Right ventricle myocardium superior (tissue), 1 donor: ENCODE data around the gene LUC7L. TPM values are rescaled to one million over a fixed set of nuclear protein-coding genes. Genes with fewer than 3 reads are reported as not detected.
A peak's percentile ranks its signal among the peaks of the same experiment; 100 is the strongest.
"Not testable (repeated sequence)": the region's sequence is repeated elsewhere in the genome, so short reads cannot be mapped to it uniquely, and the experiment has no call there.

ENCODE experiments used
- ATAC-seq: fragments of 200-7000 bp; cut with Tn5 transposase; one replicate; pipeline ENCODE4 v1.9.1; 2020; ENCODE audit warnings: mild to moderate bottlenecking; ENCODE audit not compliant: poor library complexity
- DNase-seq: peaks from one replicate; pipeline ENCODE4 v3.0.0-alpha.2; 2020
- intact Hi-C: fragments of 100-400 bp; cut with DNase I; formaldehyde crosslinking; loops from one replicate; pipeline ENCODE4 v1.11.2; 2022
- total RNA-seq: library from RNA; stranded (reverse); fragmentation: NEBNext Ultra II Directional; extraction: Animal tissue kit (Norgen Biotek cat#: 25700); gene quantifications from one replicate; pipeline ENCODE4 v1.2.1, GENCODE V29; 2021
- donor health status: DM: no; HTN: yes; CAD: no; lungs with severe emphysema.

The LUC7L gene
- total RNA-seq, 1 donor from 2014 or later, result 25.0 TPM

GRCh38 chr16:265002-265529 lies 35.8 kb upstream of the LUC7L start:
- ATAC-seq, result no peak
- intact Hi-C loops, result no loop called here

DNA sequence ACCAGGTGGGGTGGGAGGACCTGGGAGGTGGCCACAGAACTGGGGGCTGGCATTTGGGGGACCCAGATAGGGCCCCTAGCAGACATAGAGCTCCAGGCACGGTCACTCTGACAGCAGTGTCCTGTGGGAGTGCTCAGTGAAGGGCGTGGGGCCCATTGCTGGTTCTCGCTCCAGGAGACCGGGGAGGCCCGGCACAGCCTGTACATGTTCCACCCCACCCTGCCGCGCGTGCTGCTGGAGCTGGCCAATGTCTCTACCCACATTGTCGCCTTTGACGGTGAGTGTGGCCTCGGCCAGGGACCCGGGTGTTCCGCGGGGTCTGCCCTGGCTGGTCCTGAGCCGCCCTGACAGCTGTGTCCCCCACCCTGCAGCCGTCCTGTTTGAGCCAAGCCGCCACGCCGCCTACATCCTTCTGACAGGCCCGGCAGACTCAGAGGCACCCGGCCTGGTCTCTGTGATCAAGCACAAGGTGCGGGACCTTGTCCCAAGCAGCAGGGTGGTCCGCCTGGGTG lies 35.2 kb upstream of the LUC7L start:
- intact Hi-C loops, result no loop called here
- ATAC-seq (no peak), DNase-seq (no peak)

More at GRCh38 chr16:265002-265529, 35.8 kb upstream of the LUC7L start:
- no peak for DNase-seq

- ATAC-seq, result no peak
These were observed 34.7 kb upstream of the LUC7L start for GRCh38 chr16:263944-264343.

GRCh38 chr16:263182-263774 lies 34.0 kb upstream of the LUC7L start:
- ATAC-seq, result no peak
- no peak for DNase-seq
- intact Hi-C loops, result no loop called here

More at GRCh38 chr16:263944-264343, 34.7 kb upstream of the LUC7L start:
- intact Hi-C loops, result no loop called here
- no peak for DNase-seq

DNA sequence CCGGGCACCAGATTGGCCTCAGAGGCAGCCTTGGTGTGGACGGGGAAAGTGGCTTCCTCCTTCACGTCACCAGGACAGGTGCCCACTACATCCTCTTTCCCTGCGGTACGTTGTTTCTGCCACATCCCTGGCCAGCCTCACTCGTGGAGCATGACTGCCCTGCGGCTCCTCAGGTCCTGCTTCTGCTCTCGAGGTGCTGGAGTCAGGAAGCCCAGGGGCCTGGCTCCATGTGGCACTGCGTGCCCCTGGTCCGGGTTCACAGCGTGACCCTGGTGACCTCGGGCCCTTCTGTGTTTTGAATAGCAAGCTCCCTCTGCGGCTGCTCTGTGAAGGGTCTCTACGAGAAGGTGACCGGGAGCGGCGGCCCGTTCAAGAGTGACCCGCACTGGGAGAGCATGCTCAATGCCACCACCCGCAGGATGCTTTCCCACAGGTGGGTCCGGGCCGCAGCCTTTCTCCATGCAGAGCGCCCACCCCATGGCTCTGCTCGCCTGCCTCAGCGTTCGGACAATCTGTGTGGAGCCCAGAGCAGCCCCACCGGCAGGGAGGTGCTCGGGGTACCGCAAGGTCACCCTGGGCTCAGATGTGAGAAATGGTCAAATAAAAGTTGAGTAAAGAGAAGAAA lies 33.0 kb upstream of the LUC7L start:
- DNase-seq (no peak), ATAC-seq (no peak)
- intact Hi-C loops, result no loop called here

DNA sequence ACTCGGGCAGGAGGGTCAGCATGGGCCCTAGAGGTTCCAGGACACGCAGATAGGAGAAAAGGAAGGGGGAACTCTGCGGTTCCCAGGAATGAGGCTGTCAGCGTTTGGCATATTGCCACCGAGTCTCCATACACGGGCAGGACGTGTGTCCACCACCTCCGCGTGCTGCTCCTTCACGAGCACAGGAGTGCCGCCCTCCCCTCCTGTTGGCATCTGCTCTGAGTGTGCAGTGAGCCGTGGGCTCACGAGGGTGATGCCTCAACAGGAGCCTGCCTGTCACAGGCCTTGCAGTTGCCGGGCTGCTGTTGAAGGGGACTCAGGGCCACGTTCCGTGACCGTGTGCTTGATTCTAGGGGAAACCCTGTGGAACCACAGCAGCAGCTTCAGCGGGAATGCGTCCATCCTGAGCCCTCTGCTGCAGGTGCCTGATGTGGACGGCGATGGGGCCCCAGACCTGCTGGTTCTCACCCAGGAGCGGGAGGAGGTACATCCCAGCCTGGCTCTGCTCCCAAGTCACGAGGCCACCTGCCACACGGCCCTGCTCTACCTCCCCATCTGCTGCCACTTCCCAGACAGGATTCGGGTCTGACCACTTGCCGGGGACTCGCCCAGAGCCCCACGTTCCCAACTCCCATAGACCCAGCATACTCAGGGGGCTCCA lies 31.9 kb upstream of the LUC7L start:
- ATAC-seq (no peak), DNase-seq (no peak)
- intact Hi-C loops, result no loop called here

- no peak for DNase-seq
- ATAC-seq, result no peak
- intact Hi-C loops, result no loop called here
These were observed 31.1 kb upstream of the LUC7L start for GRCh38 chr16:260326-260725.

- ATAC-seq (no peak), DNase-seq (no peak)
- intact Hi-C loops, result no loop called here
These were observed 30.6 kb upstream of the LUC7L start for GRCh38 chr16:259814-260253.

DNA sequence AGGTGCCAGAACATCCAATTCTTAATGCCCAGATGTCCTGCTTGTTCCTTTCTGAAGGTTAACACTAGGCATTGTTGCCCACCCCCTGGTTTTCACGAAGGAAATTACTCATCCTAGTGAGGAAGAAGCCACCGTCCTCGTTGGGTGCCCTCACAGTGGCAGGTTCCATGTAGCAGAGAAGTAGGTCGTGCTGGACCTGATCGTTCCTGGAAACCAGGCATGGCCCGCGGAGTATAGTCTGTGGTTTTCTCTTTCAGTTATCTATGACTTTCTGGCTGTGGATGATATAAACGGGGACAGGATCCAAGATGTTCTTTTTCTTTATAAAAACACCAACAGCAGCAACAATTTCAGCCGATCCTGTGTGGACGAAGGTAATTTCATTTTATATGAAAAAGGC lies 30.0 kb upstream of the LUC7L start:
- ATAC-seq, result no peak
- intact Hi-C loops, result no loop called here
- no peak for DNase-seq

GRCh38 chr16:258091-258490 lies 28.8 kb upstream of the LUC7L start:
- DNase-seq, ATAC-seq, intact Hi-C loops: not testable (repeated sequence)

DNA sequence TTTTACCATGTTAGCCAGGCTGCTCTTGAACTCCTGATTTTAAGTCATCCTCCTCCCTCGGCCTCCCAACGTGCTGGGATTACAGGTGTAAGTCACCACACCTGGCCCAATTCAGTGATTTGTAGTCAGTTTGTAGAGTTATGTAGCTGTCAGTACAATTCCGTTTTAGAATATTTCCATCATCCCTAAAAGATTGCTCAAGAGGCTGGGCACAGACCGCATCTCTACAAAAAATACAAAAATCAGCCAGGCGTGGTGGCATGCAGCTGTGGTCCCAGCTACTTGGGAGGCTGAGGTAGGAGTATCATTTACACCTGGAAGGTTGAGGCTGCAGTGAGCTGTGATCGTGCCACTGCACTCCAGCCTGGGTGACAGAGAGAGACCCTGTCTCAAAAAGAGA lies 25.9 kb upstream of the LUC7L start:
- intact Hi-C loops, result no loop called here
- ATAC-seq (no peak), DNase-seq (no peak)

DNA sequence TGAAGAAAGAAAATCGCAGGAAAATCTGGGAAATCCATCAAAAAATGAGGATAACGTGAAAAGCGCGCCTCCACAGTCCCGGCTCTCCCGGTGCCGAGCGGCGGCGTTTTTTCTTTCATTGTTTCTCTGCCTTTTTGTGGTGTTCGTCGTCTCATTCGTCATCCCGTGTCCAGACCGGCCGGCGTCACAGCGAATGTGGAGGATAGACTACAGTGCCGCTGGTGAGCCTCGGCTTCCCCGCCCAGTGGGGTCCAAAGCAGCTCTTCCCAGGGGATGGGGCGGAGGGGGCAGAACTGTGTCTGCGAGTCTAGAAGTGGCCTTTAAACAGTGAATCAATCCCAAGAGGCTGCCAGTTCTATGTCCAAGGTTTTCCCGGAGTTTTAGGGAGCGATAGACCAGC lies 25.2 kb upstream of the LUC7L start:
- intact Hi-C loops, result no loop called here
- no peak for DNase-seq
- no peak for ATAC-seq

- intact Hi-C loops, result no loop called here
- ATAC-seq (no peak), DNase-seq (no peak)
These were observed 24.6 kb upstream of the LUC7L start for GRCh38 chr16:253833-254232.

- intact Hi-C loops, result no loop called here
- ATAC-seq (peak; percentile 55), DNase-seq (peak; percentile 24)
These were observed 23.4 kb upstream of the LUC7L start for GRCh38 chr16:252366-253337.

DNA sequence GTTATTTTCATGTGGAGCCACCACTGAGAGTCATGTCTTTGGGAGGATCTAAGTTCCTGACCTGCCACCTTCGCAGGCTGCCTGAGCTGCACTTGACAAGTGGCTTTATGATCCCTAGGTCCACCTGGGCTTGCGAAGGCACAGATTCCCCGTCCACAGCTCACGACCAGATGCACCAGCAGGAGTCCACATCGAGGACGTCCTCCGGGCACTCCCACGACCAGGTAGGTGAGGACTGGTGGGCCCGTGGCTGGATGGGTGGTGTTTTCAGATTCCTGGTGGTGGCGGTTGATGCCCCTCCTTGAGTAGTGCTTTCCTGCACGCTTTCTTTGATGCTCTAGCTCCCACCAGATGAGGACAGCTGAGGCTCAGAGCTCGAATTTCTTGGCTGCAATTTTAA lies 20.2 kb upstream of the LUC7L start:
- intact Hi-C loops, result no loop called here
- no peak for ATAC-seq
- peak; percentile 32 for DNase-seq

DNA sequence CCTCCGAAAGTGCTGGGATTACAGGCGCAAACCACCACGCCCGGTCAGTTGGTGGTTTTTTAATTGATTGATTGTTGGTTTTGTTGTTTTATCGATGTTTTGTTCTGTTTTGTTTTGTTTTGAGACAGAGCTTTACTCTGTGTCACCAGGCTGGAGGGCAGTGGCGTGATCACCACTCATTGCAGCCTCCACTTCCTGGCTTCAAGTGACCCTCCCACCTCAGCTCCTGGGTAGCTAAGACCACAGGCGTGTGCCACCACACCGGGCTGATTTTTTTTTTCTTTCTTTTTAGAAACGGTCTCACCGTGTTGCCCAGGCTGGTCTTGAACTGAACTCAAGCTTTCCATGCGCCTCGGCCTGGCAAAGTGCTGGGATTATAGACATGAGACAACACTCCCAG lies 17.8 kb upstream of the LUC7L start:
- intact Hi-C loops, result no loop called here
- no peak for DNase-seq
- no peak for ATAC-seq

DNA sequence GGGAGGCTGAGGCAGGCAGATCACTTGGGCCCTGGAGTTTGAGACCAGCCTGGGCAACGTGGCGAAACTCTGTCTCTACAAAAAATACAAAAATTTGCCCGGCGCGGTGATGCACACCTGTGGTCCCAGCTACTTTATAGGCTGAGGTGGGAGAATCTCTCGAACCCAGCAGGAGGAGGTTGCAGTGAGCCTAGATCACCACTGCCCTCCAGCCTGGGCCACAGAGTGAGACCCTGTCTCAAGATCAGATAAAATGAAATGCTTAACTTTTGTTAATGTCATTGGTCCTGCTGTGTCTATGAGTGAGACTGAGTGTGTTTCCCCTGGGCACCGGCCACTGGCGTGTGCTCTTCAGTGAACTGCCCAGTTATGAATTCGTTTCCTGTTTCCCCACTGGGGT lies 15.9 kb upstream of the LUC7L start:
- DNase-seq, result peak; percentile 20
- no peak for ATAC-seq
- intact Hi-C loops, result no loop called here

DNA sequence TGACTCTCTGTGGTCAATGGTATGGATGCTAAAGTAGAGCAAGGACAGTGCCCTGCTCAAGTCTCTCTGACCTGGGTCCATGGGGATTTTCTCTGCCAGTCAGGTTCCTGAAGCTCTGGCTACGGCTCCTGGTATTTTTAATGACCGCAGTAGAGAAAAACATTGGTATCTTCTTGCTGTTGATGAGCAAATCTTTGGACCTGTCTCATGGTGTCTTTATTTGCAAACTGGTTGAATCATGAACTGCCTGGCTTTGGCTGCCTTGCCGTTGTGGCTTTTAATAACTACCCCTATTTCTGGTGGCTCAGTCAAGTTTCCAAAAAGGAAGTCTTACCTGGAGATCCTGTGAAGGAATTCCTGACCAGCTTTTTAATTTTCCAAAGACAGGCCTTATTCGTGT lies 14.1 kb upstream of the LUC7L start:
- DNase-seq (no peak), ATAC-seq (no peak)
- intact Hi-C loops, result no loop called here

DNA sequence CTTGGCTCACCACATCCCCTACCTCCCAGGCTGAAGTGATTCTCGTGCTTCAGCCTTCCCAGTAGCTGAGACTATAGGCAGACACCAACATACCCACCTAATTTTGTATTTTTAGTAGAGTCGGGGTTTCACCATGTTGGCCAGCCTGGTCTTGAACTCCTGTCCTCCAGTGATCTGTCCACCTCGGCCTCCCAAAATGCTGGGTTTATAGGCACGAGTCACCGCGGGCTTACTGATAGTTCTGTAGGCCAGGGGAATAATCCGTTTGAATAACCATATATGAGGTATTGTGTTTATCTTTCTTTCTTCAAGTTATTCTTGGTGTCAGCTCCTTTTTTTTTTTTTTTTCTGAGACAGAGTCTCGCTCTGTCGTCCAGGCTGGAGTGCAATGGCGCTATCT lies 13.0 kb upstream of the LUC7L start:
- DNase-seq (no peak), ATAC-seq (no peak)
- intact Hi-C loops, result no loop called here
